Activated T-cell treated with anti-CD3 and anti-CD28 coated beads, Interleukin-2, amount 50 U/mL, for 24 hours (primary cell): ENCODE data around the gene SH3RF3.

Experiments
- DNase-seq: peaks from one replicate; pipeline ENCODE4 v3.0.0-alpha.2; 2020
- H3K27ac Mint-ChIP-seq: 2 replicates; pipeline ENCODE4 v1.8.0; 2020; ENCODE audit warnings: mild to moderate bottlenecking, mixed read lengths
- H3K27me3 Mint-ChIP-seq: 2 replicates; pipeline ENCODE4 v1.8.0; 2020; ENCODE audit warnings: mixed read lengths
- H3K36me3 Mint-ChIP-seq: 2 replicates; pipeline ENCODE4 v1.8.0; 2020; ENCODE audit warnings: low read depth, mixed read lengths
- H3K4me1 Mint-ChIP-seq: 2 replicates; pipeline ENCODE4 v1.8.0; 2020; ENCODE audit warnings: low read depth, mixed read lengths
- H3K4me3 Mint-ChIP-seq: 2 replicates; pipeline ENCODE4 v1.8.0; 2020; ENCODE audit warnings: mild to moderate bottlenecking, moderate library complexity, mixed read lengths
- H3K9me3 Mint-ChIP-seq: 2 replicates; pipeline ENCODE4 v1.8.0; 2020; ENCODE audit warnings: mixed read lengths

Gene SH3RF3

GRCh38 chr2:109472974-109473373 is 344.0 kb downstream of the SH3RF3 start:
- Mint-ChIP-seq H3K27ac (no peak overlapping the region), H3K27me3 (no peaks in the 10 kb centered on the region), H3K9me3 (no peaks in the 10 kb centered on the region), H3K36me3 (no peaks in the 10 kb centered on the region), H3K4me1 (peaks cover 6% of the 10 kb centered on the region), H3K4me3 (no peak overlapping the region)
- no peak for DNase-seq

- Mint-ChIP-seq H3K36me3 (no peaks in the 10 kb centered on the region), H3K4me3 (no peak overlapping the region), H3K9me3 (no peaks in the 10 kb centered on the region), H3K27ac (no peak overlapping the region), H3K27me3 (no peaks in the 10 kb centered on the region), H3K4me1 (peaks cover 6% of the 10 kb centered on the region)
- DNase-seq, result no peak
These were observed 344.8 kb downstream of the SH3RF3 start for GRCh38 chr2:109473616-109474318.

GRCh38 chr2:109474319-109474825 is 345.4 kb downstream of the SH3RF3 start:
- no peaks in the 10 kb centered on the region for H3K27me3 Mint-ChIP-seq

GRCh38 chr2:109475531-109476210 is 346.7 kb downstream of the SH3RF3 start:
- no peak for DNase-seq
- no peaks in the 10 kb centered on the region for H3K36me3 Mint-ChIP-seq
- H3K4me1 Mint-ChIP-seq, result peaks cover 6% of the 10 kb centered on the region
- H3K27me3 Mint-ChIP-seq, result no peaks in the 10 kb centered on the region
- H3K4me3 Mint-ChIP-seq, result no peak overlapping the region
- H3K27ac Mint-ChIP-seq, result peak overlapping the region; percentile 69
- H3K9me3 Mint-ChIP-seq, result no peaks in the 10 kb centered on the region

More at GRCh38 chr2:109474319-109474825, 345.4 kb downstream of the SH3RF3 start:
- DNase-seq, result no peak
- H3K4me3 Mint-ChIP-seq, result no peak overlapping the region
- no peaks in the 10 kb centered on the region for H3K9me3 Mint-ChIP-seq
- no peak overlapping the region for H3K27ac Mint-ChIP-seq
- H3K36me3 Mint-ChIP-seq, result no peaks in the 10 kb centered on the region
- peaks cover 6% of the 10 kb centered on the region for H3K4me1 Mint-ChIP-seq

- Mint-ChIP-seq H3K27me3 (no peaks in the 10 kb centered on the region), H3K4me3 (no peak overlapping the region), H3K27ac (no peak overlapping the region), H3K9me3 (no peaks in the 10 kb centered on the region), H3K36me3 (no peaks in the 10 kb centered on the region), H3K4me1 (peaks cover 6% of the 10 kb centered on the region)
- DNase-seq, result no peak
These were observed 347.8 kb downstream of the SH3RF3 start for GRCh38 chr2:109476641-109477441.

GRCh38 chr2:109478906-109479493 is 350.0 kb downstream of the SH3RF3 start:
- Mint-ChIP-seq H3K9me3 (no peaks in the 10 kb centered on the region), H3K27ac (no peak overlapping the region), H3K36me3 (no peaks in the 10 kb centered on the region), H3K4me1 (peaks cover 6% of the 10 kb centered on the region), H3K27me3 (no peaks in the 10 kb centered on the region), H3K4me3 (no peak overlapping the region)
- no peak for DNase-seq

- H3K9me3 Mint-ChIP-seq, result no peaks in the 10 kb centered on the region
- H3K4me3 Mint-ChIP-seq, result no peak overlapping the region
- no peaks in the 10 kb centered on the region for H3K36me3 Mint-ChIP-seq
- DNase-seq, result no peak
- H3K4me1 Mint-ChIP-seq, result peaks cover 6% of the 10 kb centered on the region
- H3K27me3 Mint-ChIP-seq, result no peaks in the 10 kb centered on the region
- H3K27ac Mint-ChIP-seq, result no peak overlapping the region
These were observed 350.8 kb downstream of the SH3RF3 start for GRCh38 chr2:109479804-109480203.

- H3K4me3 Mint-ChIP-seq, result no peak overlapping the region
- H3K27ac Mint-ChIP-seq, result no peak overlapping the region
- no peaks in the 10 kb centered on the region for H3K27me3 Mint-ChIP-seq
- H3K4me1 Mint-ChIP-seq, result peaks cover 4% of the 10 kb centered on the region
- no peaks in the 10 kb centered on the region for H3K9me3 Mint-ChIP-seq
- no peaks in the 10 kb centered on the region for H3K36me3 Mint-ChIP-seq
- DNase-seq, result no peak
These were observed 351.6 kb downstream of the SH3RF3 start for GRCh38 chr2:109480486-109481195.

- H3K4me3 Mint-ChIP-seq, result no peak overlapping the region
- H3K9me3 Mint-ChIP-seq, result no peaks in the 10 kb centered on the region
- no peaks in the 10 kb centered on the region for H3K27me3 Mint-ChIP-seq
- no peak overlapping the region for H3K27ac Mint-ChIP-seq
- H3K36me3 Mint-ChIP-seq, result no peaks in the 10 kb centered on the region
- no peak for DNase-seq
- no peaks in the 10 kb centered on the region for H3K4me1 Mint-ChIP-seq
These were observed 352.2 kb downstream of the SH3RF3 start for GRCh38 chr2:109481196-109481555.

GRCh38 chr2:109481599-109481998 is 352.6 kb downstream of the SH3RF3 start:
- no peak for DNase-seq
- H3K27ac Mint-ChIP-seq, result no peak overlapping the region
- no peaks in the 10 kb centered on the region for H3K4me1 Mint-ChIP-seq
- H3K36me3 Mint-ChIP-seq, result no peaks in the 10 kb centered on the region
- H3K27me3 Mint-ChIP-seq, result no peaks in the 10 kb centered on the region
- H3K4me3 Mint-ChIP-seq, result no peak overlapping the region
- H3K9me3 Mint-ChIP-seq, result no peaks in the 10 kb centered on the region

- H3K4me3 Mint-ChIP-seq, result no peak overlapping the region
These were observed 353.4 kb downstream of the SH3RF3 start for GRCh38 chr2:109482361-109482861.

GRCh38 chr2:109486711-109487535 is 357.9 kb downstream of the SH3RF3 start:
- DNase-seq, result no peak
- Mint-ChIP-seq H3K36me3 (no peaks in the 10 kb centered on the region), H3K9me3 (no peaks in the 10 kb centered on the region), H3K4me1 (no peaks in the 10 kb centered on the region), H3K27me3 (no peaks in the 10 kb centered on the region), H3K4me3 (no peak overlapping the region), H3K27ac (no peak overlapping the region)

More at GRCh38 chr2:109482361-109482861, 353.4 kb downstream of the SH3RF3 start:
- Mint-ChIP-seq H3K36me3 (no peaks in the 10 kb centered on the region), H3K27me3 (no peaks in the 10 kb centered on the region), H3K9me3 (no peaks in the 10 kb centered on the region), H3K4me1 (no peaks in the 10 kb centered on the region), H3K27ac (no peak overlapping the region)
- no peak for DNase-seq

- no peaks in the 10 kb centered on the region for H3K27me3 Mint-ChIP-seq
- no peaks in the 10 kb centered on the region for H3K36me3 Mint-ChIP-seq
- no peaks in the 10 kb centered on the region for H3K4me1 Mint-ChIP-seq
- no peak for DNase-seq
- H3K27ac Mint-ChIP-seq, result no peak overlapping the region
- no peaks in the 10 kb centered on the region for H3K9me3 Mint-ChIP-seq
- no peak overlapping the region for H3K4me3 Mint-ChIP-seq
These were observed 358.5 kb downstream of the SH3RF3 start for GRCh38 chr2:109487536-109487869.
